SU-DHL-6 (cell line): Measurements from ENCODE around the gene MRPL54.

Experiments used
- CTCF ChIP-seq: fragments of 200-600 bp; sonication (generic); IDR thresholded peaks from one replicate; pipeline ENCODE4 v1.5.1; 2017; ENCODE audit warnings: antibody characterized with exemption, mild to moderate bottlenecking, low read length, moderate library complexity; ENCODE audit not compliant: insufficient read depth, poor library complexity, severe bottlenecking
- EZH2phosphoT487 ChIP-seq: fragments of 200-600 bp; sonication (generic), shearing (Covaris generic); conservative IDR thresholded peaks from 2 replicates; pipeline ENCODE4 v1.6.1; 2018; ENCODE audit warnings: mild to moderate bottlenecking, antibody characterized with exemption, low read length, moderate library complexity, mixed read lengths

- no peak for TF ChIP-seq CTCF
- no peak for TF ChIP-seq EZH2phosphoT487
Observed at GRCh38 chr19:3774621-3775373, 12.3 kb downstream of the MRPL54 start.
